Measurements from ENCODE around the gene RGS11.
"Not testable (repeated sequence)": the region's sequence is repeated elsewhere in the genome, so short reads cannot be mapped to it uniquely, and the experiment has no call there.

RGS11 gene

GRCh38 chr16:261031-261691, 14.6 kb downstream of the RGS11 start:
- DNase-seq, result no peak

GRCh38 chr16:260326-260725, 15.4 kb downstream of the RGS11 start:
- DNase-seq, result no peak

DNA sequence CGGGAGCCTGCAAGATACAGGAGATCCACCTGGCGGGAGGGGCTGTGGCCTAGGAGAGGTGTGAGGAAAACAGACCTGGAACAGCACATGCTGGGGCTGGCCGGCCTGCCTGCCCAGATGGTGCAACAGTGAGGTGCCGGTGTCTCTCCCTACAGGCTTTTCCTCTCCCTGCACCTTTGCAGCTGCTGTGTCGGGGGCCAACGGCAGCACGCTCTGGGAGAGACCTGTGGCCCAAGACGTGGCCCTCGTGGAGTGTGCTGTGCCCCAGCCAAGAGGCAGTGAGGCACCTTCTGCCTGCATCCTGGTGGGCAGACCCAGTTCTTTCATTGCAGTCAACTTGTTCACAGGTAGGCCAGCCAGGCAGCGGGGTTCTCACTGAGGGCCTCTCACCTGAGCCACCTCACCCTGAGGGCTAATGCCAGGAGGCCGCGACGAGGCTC, 15.9 kb downstream of the RGS11 start:
- no peak for DNase-seq

DNA sequence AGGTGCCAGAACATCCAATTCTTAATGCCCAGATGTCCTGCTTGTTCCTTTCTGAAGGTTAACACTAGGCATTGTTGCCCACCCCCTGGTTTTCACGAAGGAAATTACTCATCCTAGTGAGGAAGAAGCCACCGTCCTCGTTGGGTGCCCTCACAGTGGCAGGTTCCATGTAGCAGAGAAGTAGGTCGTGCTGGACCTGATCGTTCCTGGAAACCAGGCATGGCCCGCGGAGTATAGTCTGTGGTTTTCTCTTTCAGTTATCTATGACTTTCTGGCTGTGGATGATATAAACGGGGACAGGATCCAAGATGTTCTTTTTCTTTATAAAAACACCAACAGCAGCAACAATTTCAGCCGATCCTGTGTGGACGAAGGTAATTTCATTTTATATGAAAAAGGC, 16.5 kb downstream of the RGS11 start:
- DNase-seq, result no peak

DNA sequence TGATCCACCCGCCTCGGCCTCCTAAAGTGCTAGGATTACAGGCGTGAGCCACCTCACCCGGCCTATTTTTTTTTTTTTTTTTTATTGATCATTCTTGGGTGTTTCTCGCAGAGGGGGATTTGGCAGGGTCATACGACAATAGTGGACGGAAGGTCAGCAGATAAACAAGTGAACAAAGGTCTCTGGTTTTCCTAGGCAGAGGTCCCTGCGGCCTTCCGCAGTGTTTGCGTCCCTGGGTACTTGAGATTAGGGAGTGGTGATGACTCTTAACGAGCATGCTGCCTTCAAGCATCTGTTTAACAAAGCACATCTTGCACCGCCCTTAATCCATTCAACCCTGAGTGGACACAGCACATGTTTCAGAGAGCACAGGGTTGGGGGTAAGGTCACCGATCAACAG, 17.7 kb downstream of the RGS11 start:
- DNase-seq, result not testable (repeated sequence)

DNA sequence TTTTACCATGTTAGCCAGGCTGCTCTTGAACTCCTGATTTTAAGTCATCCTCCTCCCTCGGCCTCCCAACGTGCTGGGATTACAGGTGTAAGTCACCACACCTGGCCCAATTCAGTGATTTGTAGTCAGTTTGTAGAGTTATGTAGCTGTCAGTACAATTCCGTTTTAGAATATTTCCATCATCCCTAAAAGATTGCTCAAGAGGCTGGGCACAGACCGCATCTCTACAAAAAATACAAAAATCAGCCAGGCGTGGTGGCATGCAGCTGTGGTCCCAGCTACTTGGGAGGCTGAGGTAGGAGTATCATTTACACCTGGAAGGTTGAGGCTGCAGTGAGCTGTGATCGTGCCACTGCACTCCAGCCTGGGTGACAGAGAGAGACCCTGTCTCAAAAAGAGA, 20.6 kb downstream of the RGS11 start:
- DNase-seq, result no peak

DNA sequence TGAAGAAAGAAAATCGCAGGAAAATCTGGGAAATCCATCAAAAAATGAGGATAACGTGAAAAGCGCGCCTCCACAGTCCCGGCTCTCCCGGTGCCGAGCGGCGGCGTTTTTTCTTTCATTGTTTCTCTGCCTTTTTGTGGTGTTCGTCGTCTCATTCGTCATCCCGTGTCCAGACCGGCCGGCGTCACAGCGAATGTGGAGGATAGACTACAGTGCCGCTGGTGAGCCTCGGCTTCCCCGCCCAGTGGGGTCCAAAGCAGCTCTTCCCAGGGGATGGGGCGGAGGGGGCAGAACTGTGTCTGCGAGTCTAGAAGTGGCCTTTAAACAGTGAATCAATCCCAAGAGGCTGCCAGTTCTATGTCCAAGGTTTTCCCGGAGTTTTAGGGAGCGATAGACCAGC, 21.3 kb downstream of the RGS11 start:
- no peak for DNase-seq

GRCh38 chr16:253833-254232, 21.9 kb downstream of the RGS11 start:
- DNase-seq, result no peak

- no peak for DNase-seq
These were observed 23.1 kb downstream of the RGS11 start for GRCh38 chr16:252366-253337.

DNA sequence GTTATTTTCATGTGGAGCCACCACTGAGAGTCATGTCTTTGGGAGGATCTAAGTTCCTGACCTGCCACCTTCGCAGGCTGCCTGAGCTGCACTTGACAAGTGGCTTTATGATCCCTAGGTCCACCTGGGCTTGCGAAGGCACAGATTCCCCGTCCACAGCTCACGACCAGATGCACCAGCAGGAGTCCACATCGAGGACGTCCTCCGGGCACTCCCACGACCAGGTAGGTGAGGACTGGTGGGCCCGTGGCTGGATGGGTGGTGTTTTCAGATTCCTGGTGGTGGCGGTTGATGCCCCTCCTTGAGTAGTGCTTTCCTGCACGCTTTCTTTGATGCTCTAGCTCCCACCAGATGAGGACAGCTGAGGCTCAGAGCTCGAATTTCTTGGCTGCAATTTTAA, 26.3 kb downstream of the RGS11 start:
- no peak for DNase-seq

GRCh38 chr16:247027-247426, 28.7 kb downstream of the RGS11 start:
- DNase-seq, result no peak

- DNase-seq, result no peak
These were observed 30.6 kb downstream of the RGS11 start for GRCh38 chr16:245105-245504.

GRCh38 chr16:243348-243747, 32.4 kb downstream of the RGS11 start:
- no peak for DNase-seq

GRCh38 chr16:242281-242680, 33.5 kb downstream of the RGS11 start:
- DNase-seq, result no peak

DNA sequence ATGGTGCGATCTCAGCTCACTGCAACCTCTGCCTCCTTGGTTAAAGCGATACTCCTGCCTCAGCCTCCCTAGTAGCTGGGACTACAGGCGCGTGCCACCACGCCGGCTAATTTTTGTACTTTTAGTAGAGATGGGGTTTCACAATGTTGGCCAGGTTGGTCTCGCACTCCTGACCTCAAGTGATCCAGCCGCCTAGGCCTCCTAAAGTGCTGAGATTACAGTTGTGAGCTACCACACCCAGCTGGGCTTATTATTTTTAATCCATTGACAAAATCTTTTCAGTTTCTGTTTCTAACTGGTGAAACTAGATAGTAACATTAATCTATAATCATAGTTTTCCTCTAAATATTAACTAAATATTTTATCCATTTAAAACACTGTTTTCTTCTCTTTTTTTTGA, 35.2 kb downstream of the RGS11 start:
- DNase-seq, result no peak

DNA sequence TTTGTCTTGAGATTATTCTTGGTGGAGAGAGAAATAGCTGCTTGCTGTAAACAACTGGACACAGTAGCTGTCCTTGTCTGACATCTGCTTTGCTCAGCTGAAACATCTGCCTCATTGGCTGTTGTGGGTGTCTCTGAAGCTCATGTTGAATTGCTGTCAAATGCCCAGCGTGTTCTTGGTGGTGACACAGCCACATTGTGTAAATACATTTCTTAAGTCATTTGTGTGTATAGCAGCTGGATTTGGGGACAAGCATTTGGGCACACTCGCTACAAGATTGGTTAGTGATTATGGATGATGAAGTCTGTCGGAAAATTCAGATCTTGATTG, 35.8 kb downstream of the RGS11 start:
- DNase-seq, result no peak

GRCh38 chr16:234468-235305, 41.1 kb downstream of the RGS11 start, which contains the start of gene FAM234A:
Gene FAM234A (plus strand): TSS chr16:234821. CDS start chr16:254414, 19,593 bp downstream.
- peak; percentile 92 for DNase-seq

DNA sequence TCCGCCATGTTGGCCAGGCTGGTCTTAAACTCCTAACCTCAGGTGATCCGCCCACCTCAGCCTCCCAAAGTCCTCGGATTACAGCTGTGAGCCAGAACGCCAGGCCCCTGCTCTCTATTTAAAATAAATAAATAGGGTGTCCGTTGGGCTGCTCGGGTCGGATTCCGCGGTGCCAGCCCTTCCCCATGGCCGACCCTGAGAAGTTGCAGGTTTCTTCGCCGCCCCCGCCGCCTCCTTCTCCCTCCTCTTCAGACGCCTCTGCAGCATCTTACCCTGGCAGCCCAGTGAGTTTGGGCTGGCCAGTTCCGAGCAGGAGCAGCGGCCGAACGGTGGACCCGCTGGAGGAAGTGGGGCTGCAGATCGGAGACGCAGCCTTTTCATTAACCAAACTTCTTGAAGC, 44.8 kb downstream of the RGS11 start:
- no peak for DNase-seq

GRCh38 chr16:230351-230750, 45.4 kb downstream of the RGS11 start:
- DNase-seq, result not testable (repeated sequence)

GRCh38 chr16:229731-230281, 45.9 kb downstream of the RGS11 start:
- DNase-seq, result no peak

GRCh38 chr16:228852-229730, 46.7 kb downstream of the RGS11 start, which contains the start of gene LUC7L:
Gene LUC7L (minus strand): TSS chr16:229449. CDS start chr16:229339, 110 bp downstream.
- DNase-seq, result peak; percentile 92
